Prostate gland (tissue), 2 donors: ENCODE measurements around the gene MBNL2.

Experiments used
- POLR2A ChIP-seq: fragments of 450-650 bp; IDR thresholded peaks from one replicate; pipeline ENCODE4 v1.6.1; 2016; ENCODE audit warnings: antibody characterized with exemption, mild to moderate bottlenecking
- POLR2AphosphoS5 ChIP-seq: sonication (generic); formaldehyde crosslinking; IDR thresholded peaks from one replicate; pipeline ENCODE4 v1.6.1; 2017; ENCODE audit warnings: antibody characterized with exemption
- TF ChIP-seq, protein P1 (sequence below), 4 experiments: fragments of 200-600 bp in 2 of 4; fragments of 450-650 bp in 2 of 4; sonication (generic) in 2 of 4; IDR thresholded peaks; 1 replicate in 3 of 4; 2 replicates in 1 of 4; pipeline ENCODE4 v1.5.1; 2016 to 2019; ENCODE audit warnings: antibody characterized with exemption in 4 of 4, mild to moderate bottlenecking in 2 of 4, moderate library complexity in 2 of 4

DNA sequence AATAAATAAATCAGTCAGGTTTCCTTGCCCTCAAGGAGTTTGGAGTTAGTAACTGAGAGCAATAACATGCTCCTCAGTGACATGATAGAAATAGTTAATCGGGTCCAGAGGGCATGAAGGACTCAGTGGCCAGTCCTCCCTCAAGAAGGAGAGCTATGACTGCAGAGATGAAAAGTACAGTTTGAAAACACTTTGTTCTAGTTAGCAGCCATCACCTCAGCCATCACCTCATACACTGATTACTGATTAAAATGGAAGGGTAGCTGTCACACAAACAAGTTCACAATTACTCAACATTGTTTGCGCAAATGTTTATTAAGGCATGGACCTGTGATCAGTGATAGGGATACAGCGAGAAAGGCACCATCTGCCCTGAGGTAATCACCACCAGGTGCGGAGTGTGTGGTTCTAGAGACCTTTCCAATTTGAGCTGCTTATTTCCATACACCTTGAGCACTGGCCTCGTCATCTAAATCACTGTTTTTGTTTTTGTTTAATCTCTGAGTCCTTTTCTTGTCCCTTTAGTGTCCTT, 126.5 kb downstream of the MBNL2 start:
- TF ChIP-seq, protein P1, sequence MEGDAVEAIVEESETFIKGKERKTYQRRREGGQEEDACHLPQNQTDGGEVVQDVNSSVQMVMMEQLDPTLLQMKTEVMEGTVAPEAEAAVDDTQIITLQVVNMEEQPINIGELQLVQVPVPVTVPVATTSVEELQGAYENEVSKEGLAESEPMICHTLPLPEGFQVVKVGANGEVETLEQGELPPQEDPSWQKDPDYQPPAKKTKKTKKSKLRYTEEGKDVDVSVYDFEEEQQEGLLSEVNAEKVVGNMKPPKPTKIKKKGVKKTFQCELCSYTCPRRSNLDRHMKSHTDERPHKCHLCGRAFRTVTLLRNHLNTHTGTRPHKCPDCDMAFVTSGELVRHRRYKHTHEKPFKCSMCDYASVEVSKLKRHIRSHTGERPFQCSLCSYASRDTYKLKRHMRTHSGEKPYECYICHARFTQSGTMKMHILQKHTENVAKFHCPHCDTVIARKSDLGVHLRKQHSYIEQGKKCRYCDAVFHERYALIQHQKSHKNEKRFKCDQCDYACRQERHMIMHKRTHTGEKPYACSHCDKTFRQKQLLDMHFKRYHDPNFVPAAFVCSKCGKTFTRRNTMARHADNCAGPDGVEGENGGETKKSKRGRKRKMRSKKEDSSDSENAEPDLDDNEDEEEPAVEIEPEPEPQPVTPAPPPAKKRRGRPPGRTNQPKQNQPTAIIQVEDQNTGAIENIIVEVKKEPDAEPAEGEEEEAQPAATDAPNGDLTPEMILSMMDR (IDR thresholded peaks at IDR 0.05), result no peak
- TF ChIP-seq POLR2AphosphoS5, result no peak
- TF ChIP-seq POLR2A, result no peak
